ENCODE data around the gene CPSF4L. TPM values are rescaled to one million over a fixed set of nuclear protein-coding genes. Genes with fewer than 3 reads are reported as not detected.

Gene CPSF4L
- total RNA-seq, 1 donor from 2014 or later: not detected

DNA sequence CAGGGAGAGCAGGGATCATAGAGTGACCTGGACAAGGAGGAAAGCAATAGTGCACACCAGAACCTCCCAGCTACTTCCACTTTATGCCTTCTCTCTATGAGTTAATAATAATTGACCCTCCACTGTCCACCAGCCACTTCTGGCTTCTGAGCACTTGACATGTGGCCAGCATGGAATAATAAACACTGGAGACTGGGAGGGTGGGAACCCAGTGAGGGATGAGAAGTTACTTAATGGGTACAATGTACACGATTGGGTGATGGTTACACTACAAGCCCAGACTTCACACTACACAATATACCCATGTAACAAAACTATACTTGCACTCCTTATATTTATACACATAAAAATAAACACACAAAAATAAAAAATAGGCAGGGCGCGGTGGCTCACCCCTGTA is 38.7 kb upstream of the CPSF4L start:
- intact Hi-C loops (cut with micrococcal nuclease): no loop called here
- H3K36me3 Mint-ChIP-seq (ENCODE audit: low read depth): no peaks in the 10 kb centered on the region
- DNase-seq (ENCODE audit: low spot score): no peak
- H3K27me3 Mint-ChIP-seq (ENCODE audit: low read depth): peaks cover 5% of the 10 kb centered on the region
- peaks cover 2% of the 10 kb centered on the region for H3K4me1 Mint-ChIP-seq (ENCODE audit: low read depth)
- no peak overlapping the region for H3K4me3 Mint-ChIP-seq (ENCODE audit: low read depth)
- H3K27ac Mint-ChIP-seq: no peak overlapping the region
- H3K9me3 Mint-ChIP-seq: no peaks in the 10 kb centered on the region

DNA sequence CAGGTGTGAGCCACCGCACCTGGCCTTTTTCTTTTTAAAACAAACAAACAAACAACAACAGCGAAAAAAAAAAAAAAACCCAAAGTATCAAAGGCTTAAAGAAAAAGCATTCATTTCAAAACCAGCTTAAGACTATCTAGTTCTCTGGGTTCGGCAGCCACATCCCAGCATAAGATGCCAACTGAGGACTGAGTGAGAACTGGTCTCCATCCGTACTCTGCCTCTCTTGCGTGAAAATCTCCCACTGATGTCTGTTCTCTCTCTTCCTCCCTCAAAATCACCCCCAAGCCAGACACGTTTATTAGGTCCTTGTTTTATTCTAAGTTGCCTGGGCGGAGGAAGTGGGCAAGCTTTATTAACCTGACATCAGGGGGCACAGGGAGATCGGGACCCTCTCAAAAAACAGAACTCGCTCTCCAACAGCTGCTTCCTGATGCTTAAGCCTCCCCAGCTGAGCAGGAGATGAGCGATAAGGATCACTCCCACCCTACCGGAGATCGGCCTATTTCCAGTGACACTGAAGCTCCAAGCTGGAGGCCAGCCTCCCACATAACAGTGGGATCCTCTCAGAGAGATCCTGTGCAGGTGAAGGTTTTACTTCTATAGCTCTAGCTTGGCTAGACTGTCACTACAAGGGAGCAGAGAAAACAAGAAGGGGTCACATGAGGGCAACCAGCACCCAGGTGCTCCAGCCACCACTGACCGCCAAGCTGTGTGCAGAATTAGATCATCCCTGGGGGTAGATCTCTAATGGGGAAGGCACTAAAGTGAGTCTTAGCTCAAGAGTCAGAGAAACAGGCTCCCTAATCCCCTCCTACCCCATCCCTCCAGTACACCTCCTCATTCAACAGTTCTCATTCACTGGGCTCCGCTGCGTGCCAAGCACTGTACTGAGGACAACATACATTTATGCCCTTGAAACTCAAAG is 36.5 kb upstream of the CPSF4L start:
- intact Hi-C loops (cut with micrococcal nuclease): no loop called here
- Mint-ChIP-seq H3K27me3 (ENCODE audit: low read depth) (peaks cover 5% of the 10 kb centered on the region), H3K36me3 (ENCODE audit: low read depth) (no peaks in the 10 kb centered on the region), H3K4me3 (ENCODE audit: low read depth) (no peak overlapping the region), H3K4me1 (ENCODE audit: low read depth) (peaks cover 2% of the 10 kb centered on the region), H3K9me3 (no peaks in the 10 kb centered on the region), H3K27ac (no peak overlapping the region)
- no peak for DNase-seq (ENCODE audit: low spot score)

GRCh38 chr17:73293480-73293911 is 31.8 kb upstream of the CPSF4L start:
- Mint-ChIP-seq H3K36me3 (ENCODE audit: low read depth) (no peaks in the 10 kb centered on the region), H3K27me3 (ENCODE audit: low read depth) (peaks cover 5% of the 10 kb centered on the region), H3K4me1 (ENCODE audit: low read depth) (peaks cover 14% of the 10 kb centered on the region), H3K9me3 (no peaks in the 10 kb centered on the region), H3K27ac (no peak overlapping the region), H3K4me3 (ENCODE audit: low read depth) (no peak overlapping the region)
- intact Hi-C loops (cut with micrococcal nuclease): no loop called here
- DNase-seq (ENCODE audit: low spot score): no peak

- Mint-ChIP-seq H3K4me3 (ENCODE audit: low read depth) (no peak overlapping the region), H3K36me3 (ENCODE audit: low read depth) (no peaks in the 10 kb centered on the region), H3K9me3 (no peaks in the 10 kb centered on the region), H3K27me3 (ENCODE audit: low read depth) (peaks cover 1% of the 10 kb centered on the region), H3K27ac (no peak overlapping the region), H3K4me1 (ENCODE audit: low read depth) (peaks cover 13% of the 10 kb centered on the region)
- intact Hi-C loops (cut with micrococcal nuclease): no loop called here
- DNase-seq (ENCODE audit: low spot score): no peak
Measured at GRCh38 chr17:73293031-73293430, 31.4 kb upstream of the CPSF4L start.

DNA sequence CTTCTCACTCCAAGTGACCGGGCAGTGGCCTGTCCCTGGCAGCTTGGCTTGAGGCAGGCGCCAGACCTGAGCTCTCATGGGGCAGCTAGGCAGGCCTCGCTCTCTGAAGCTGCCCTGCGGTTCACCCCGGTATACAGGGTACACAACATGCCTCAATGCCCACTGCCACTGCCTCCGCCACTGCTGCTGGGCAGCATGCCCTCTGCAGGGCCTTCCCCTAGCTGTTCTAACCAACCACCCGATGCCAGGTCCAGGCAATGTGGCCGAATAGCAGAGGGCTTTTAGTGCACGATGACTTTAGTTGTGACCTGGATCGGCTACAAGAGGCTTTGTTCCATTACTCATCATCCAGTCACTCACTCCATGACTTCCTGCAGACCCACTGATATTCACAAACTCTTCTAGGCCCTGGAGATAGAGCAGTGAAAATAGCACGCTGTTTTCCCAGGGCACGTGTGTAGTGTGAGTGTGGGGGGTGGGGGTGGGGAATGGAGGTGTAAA is 30.4 kb upstream of the CPSF4L start:
- no peaks in the 10 kb centered on the region for H3K9me3 Mint-ChIP-seq
- no peak overlapping the region for H3K27ac Mint-ChIP-seq
- H3K4me3 Mint-ChIP-seq (ENCODE audit: low read depth): no peak overlapping the region
- DNase-seq (ENCODE audit: low spot score): no peak
- no peaks in the 10 kb centered on the region for H3K36me3 Mint-ChIP-seq (ENCODE audit: low read depth)
- no peaks in the 10 kb centered on the region for H3K27me3 Mint-ChIP-seq (ENCODE audit: low read depth)
- peaks cover 12% of the 10 kb centered on the region for H3K4me1 Mint-ChIP-seq (ENCODE audit: low read depth)
- intact Hi-C loops (cut with micrococcal nuclease): no loop called here

GRCh38 chr17:73291260-73291801 is 29.7 kb upstream of the CPSF4L start:
- Mint-ChIP-seq H3K4me1 (ENCODE audit: low read depth) (peaks cover 12% of the 10 kb centered on the region), H3K9me3 (no peaks in the 10 kb centered on the region), H3K27ac (no peak overlapping the region), H3K36me3 (ENCODE audit: low read depth) (no peaks in the 10 kb centered on the region), H3K27me3 (ENCODE audit: low read depth) (no peaks in the 10 kb centered on the region), H3K4me3 (ENCODE audit: low read depth) (no peak overlapping the region)
- DNase-seq (ENCODE audit: low spot score): no peak
- intact Hi-C loops (cut with micrococcal nuclease): no loop called here

GRCh38 chr17:73290399-73291259 is 28.9 kb upstream of the CPSF4L start:
- intact Hi-C loops (cut with micrococcal nuclease): no loop called here
- no peaks in the 10 kb centered on the region for H3K9me3 Mint-ChIP-seq
- H3K4me3 Mint-ChIP-seq (ENCODE audit: low read depth): no peak overlapping the region
- H3K27me3 Mint-ChIP-seq (ENCODE audit: low read depth): no peaks in the 10 kb centered on the region
- no peak for DNase-seq (ENCODE audit: low spot score)
- peaks cover 12% of the 10 kb centered on the region for H3K4me1 Mint-ChIP-seq (ENCODE audit: low read depth)
- H3K36me3 Mint-ChIP-seq (ENCODE audit: low read depth): no peaks in the 10 kb centered on the region
- H3K27ac Mint-ChIP-seq: no peak overlapping the region

- H3K4me1 Mint-ChIP-seq (ENCODE audit: low read depth): peaks cover 12% of the 10 kb centered on the region
- no peaks in the 10 kb centered on the region for H3K27me3 Mint-ChIP-seq (ENCODE audit: low read depth)
- no peaks in the 10 kb centered on the region for H3K36me3 Mint-ChIP-seq (ENCODE audit: low read depth)
- no peak for DNase-seq (ENCODE audit: low spot score)
- no peak overlapping the region for H3K4me3 Mint-ChIP-seq (ENCODE audit: low read depth)
- intact Hi-C loops (cut with micrococcal nuclease): no loop called here
- H3K27ac Mint-ChIP-seq: no peak overlapping the region
- no peaks in the 10 kb centered on the region for H3K9me3 Mint-ChIP-seq
Measured at GRCh38 chr17:73289549-73290254, 28.0 kb upstream of the CPSF4L start.

DNA sequence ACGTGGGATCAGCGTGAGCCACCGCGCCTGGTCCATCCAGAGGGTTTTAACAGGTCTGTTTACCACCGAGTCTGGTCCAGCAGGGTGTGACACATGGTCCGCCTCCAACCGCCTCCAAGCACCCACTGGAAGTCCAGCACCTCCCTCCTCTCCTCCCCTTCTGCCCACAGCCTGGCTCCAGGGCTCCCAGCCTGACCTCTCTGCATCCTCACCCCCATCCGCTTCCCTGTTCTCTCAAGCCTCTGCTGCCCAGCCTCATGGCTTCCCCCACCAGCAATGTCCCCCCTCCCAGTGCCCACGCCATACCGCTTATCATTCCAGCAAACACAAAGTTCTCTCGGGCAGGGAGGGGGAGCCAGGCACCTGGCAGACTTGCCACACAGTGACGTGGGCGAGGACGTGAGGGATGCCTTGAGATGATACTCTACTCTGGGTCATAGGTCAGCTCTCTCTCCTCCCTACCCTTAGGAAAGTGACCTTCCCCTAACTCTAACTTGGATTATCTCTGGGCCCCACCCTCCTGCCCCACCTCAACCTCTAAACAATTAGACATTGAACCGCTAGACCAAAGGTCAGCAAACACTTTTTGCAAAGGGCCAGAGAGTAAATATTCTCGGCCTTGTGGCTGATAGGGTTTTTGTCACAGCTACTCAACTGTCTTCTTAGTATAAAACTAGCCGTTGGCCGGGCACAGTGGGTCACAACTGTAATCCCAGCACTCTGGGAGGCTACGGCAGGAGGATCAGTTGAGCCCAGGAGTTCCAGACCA is 27.0 kb upstream of the CPSF4L start:
- no peak overlapping the region for H3K27ac Mint-ChIP-seq
- H3K9me3 Mint-ChIP-seq: no peaks in the 10 kb centered on the region
- peaks cover 12% of the 10 kb centered on the region for H3K4me1 Mint-ChIP-seq (ENCODE audit: low read depth)
- DNase-seq (ENCODE audit: low spot score): no peak
- intact Hi-C loops (cut with micrococcal nuclease): no loop called here
- H3K36me3 Mint-ChIP-seq (ENCODE audit: low read depth): no peaks in the 10 kb centered on the region
- H3K27me3 Mint-ChIP-seq (ENCODE audit: low read depth): no peaks in the 10 kb centered on the region
- no peak overlapping the region for H3K4me3 Mint-ChIP-seq (ENCODE audit: low read depth)

GRCh38 chr17:73286863-73287296 is 25.2 kb upstream of the CPSF4L start:
- no peak for DNase-seq (ENCODE audit: low spot score)
- H3K27ac Mint-ChIP-seq: no peak overlapping the region
- intact Hi-C loops (cut with micrococcal nuclease): no loop called here
- no peaks in the 10 kb centered on the region for H3K27me3 Mint-ChIP-seq (ENCODE audit: low read depth)
- H3K9me3 Mint-ChIP-seq: no peaks in the 10 kb centered on the region
- no peak overlapping the region for H3K4me3 Mint-ChIP-seq (ENCODE audit: low read depth)
- H3K36me3 Mint-ChIP-seq (ENCODE audit: low read depth): no peaks in the 10 kb centered on the region
- peaks cover 12% of the 10 kb centered on the region for H3K4me1 Mint-ChIP-seq (ENCODE audit: low read depth)

DNA sequence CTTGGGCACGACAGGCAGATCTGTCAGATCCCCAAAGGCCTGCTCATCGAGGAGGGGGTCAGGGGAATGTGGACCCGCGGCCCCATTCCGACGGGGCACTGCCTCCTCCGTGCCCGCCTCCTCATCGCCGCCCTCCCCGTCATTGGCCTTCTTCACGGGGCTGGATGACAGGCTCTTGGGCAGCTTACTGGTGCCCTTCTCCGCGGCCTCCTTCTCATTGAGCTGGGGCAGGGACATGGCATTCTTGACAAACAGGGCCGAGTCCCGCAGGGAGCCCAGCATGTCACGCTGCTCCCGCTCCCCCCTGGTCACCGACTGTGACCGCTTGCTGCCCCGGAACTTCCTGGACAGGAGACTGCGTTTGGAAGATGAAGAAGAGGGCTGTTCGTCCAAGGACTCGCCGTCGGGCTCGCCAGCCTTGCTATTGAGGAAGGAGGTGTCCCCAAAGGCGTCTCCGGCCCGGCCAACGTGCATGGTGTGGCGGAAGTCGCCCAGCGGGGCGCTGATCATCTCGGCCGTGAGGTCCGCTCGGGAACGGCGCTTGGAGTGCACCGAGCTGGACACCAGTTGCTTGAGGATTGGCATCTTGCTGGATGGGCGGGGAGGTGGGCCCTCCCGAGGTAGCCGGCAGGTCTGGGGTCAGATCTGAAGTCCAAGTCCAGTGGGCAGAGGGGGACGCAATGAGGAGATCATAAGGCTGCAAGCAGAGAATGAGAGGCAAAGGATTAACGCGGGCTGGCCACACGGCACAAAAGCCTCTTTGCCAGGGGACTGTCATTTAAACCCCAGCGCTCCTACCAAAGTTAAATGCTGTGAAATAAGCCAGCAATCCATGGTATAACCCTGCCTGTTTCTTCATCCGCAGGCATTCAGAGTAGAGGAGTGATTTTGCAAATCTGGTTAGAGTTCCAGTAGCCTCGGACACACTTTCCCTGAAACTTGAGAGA is 24.5 kb upstream of the CPSF4L start:
- DNase-seq (ENCODE audit: low spot score): no peak
- Mint-ChIP-seq H3K27ac (no peak overlapping the region), H3K9me3 (no peaks in the 10 kb centered on the region), H3K4me3 (ENCODE audit: low read depth) (no peak overlapping the region), H3K36me3 (ENCODE audit: low read depth) (no peaks in the 10 kb centered on the region), H3K27me3 (ENCODE audit: low read depth) (no peaks in the 10 kb centered on the region), H3K4me1 (ENCODE audit: low read depth) (peaks cover 9% of the 10 kb centered on the region)
- intact Hi-C loops (cut with micrococcal nuclease): no loop called here

All from activated T-helper 2 cell treated with anti-CD3 and anti-CD28 coated beads, Interferon-gamma antibody, Interleukin-2, Interleukin-4, amounts not matched to agents 10 μg/mL and 5 μg/mL and 100 μg/mL, durations not matched to agents 14 hours and 24 hours and 36 hours (primary cell).